A549 treated with Mapracorat at 1 μM for 4 hours (cell line): Measurements from ENCODE around the gene COMMD2. TPM values are rescaled to one million over a fixed set of nuclear protein-coding genes. Genes with fewer than 3 reads are reported as not detected.

ENCODE experiments used
- total RNA-seq: library from RNA; stranded (reverse); fragments of 200-300 nt; extraction: Qiagen RNA extraction; gene quantifications from 5 replicates; pipeline ENCODE4 v1.2.3, GENCODE V29; 2022

COMMD2 gene
- total RNA-seq = 29.1 to 39.1 TPM (median 35.1 TPM) in 5 replicates

GRCh38 chr3:149752051-149752787 is at the start of gene COMMD2:
Gene COMMD2 (minus strand): TSS chr3:149752489. CDS start chr3:149752444, 45 bp downstream.

GRCh38 chr3:149792452-149793270 is 40.4 kb upstream of the COMMD2 start, which contains the start of gene ANKUB1:
Gene ANKUB1 (minus strand): TSS chr3:149792554. CDS start chr3:149792366, 188 bp downstream.

Other genes with a start within 250 kb of the COMMD2 start
- 136 to 167 TPM (median 150 TPM) in 5 replicates for gene WWTR1, start 94.5 kb downstream of the COMMD2 start, total RNA-seq
- gene ANKUB1, start 40.1 kb upstream of the COMMD2 start, total RNA-seq = not detected in 5 replicates
- 32.7 to 56.1 TPM (median 37.2 TPM) in 5 replicates for gene RNF13, start 60.7 kb upstream of the COMMD2 start, total RNA-seq
- gene PFN2, start 218.4 kb upstream of the COMMD2 start, total RNA-seq = 143 to 173 TPM (median 152 TPM) in 5 replicates